Suppressor macrophage (primary cell): ENCODE results near the gene MESD.
A peak's percentile ranks its signal among the peaks of the same experiment; 100 is the strongest.

Experiments
- DNase-seq, 4 experiments: peaks; one replicate each; pipeline ENCODE4 v3.0.0-alpha.2; 2020 to 2022

MESD gene

DNA sequence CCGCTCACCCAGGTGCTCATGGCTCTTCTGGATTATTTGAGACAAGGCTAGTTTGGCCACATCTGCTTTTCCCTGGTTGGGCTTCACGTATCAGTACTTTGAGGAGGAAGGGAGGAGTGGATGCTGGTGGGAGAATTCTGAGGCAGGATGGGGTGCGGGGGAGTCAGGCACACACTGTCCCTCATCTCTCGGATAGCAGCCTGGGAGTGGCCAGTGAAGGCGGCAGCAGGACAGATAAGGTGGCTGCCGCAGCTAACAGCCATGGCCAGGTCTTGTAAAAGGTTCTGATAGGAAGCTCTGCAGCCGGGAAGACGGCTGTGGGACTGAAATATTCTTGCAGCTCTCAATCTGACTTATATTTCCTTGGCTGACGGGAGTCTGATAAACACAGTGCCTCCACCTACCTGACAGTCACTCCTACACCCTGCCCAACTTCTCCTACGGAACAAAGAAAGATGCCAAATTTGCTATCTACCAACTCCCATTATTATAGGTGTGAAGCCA is 87.3 kb downstream of the MESD start:
- DNase-seq, result no peak

DNA sequence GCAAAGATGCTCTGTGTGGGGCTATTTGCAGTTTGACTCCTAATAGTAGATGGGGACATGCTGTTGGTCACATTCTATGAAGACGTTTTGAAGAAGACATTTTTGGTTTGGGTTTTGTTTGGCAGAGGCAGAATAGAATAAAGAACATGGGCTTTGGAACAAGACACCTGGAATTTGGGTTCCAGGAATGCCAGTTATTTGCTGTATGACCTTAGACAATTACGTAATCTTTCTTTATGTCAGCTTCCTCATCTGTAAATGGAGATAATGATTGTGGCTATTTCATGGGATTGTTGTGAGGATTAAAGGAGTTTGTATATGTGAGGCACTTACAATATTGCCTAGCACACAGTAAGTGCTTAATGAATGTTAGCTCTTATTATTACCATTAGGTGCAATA is 91.6 kb downstream of the MESD start:
- peak in 1 of 4 experiments; percentile 14 for DNase-seq
